CD4-positive, alpha-beta T cell treated with Interleukin-17A for 4 hours (primary cell): ENCODE results near the gene NFE2L1.
"Not testable (repeated sequence)": the region's sequence is repeated elsewhere in the genome, so short reads cannot be mapped to it uniquely, and the experiment has no call there.

Source experiments
- DNase-seq: peaks from one replicate; pipeline ENCODE4 v3.0.0-alpha.2; 2020; ENCODE audit warnings: mixed read lengths

NFE2L1 gene

GRCh38 chr17:48072811-48073210 lies 24.7 kb downstream of the NFE2L1 start:
- DNase-seq = not testable (repeated sequence)

DNA sequence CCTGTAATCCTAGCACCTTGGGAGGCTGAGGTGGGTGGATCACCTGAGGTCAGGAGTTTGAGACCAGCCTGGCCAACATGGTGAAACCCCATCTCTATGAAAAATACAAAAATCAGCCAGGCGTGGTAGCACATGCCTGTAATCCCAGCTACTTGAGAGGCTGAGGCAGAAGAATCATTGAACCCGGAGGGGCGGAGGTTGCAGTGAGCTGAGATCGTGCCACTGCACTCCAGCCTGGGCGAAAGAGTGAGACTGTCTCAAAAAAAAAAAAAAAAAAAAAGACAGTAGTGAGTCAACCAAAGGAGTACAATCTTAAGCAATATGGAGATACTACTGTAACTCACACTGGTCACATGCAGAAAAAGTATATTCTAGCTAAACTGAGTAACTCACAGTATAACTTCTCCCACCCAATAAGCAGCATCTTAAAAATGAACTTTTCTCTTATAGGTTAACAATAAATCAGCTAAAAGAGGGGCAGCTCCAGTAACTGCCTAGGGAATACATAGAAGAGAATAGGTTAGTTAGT lies 25.5 kb downstream of the NFE2L1 start:
- not testable (repeated sequence) for DNase-seq

DNA sequence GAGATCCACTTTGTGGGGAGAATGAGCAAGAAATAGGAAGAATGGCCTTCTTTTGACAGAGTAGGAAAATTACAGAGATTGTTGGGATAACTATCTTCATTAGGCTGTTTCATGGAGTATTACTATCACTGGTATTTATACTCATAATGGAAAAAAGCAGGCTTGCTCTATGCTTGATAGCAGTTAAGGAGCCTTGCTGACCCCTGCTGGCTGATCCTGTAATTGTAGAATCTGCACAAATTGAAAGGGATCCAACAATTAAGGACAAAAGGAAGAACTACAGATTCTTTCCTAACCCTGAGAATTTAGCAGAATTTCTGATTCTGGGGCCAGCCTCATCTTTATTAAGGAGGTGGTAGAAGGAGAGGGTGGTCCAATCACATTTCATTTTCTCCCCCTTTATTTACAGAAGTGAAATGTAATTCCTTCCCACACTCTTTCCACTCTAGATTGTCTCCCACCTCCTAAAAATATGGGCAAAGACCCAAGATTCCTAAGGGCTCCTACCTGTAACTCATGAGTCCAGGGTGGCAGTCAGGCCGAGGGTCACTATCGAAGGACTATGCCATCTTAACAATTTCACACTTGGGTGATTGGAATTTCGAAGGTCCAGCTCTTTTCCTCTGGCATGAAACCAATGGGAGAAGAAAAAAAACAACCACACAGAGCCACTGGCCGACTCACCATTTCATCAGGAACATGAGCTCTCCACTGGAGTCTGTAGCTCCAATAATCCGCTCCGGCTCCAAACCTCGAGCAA lies 26.3 kb downstream of the NFE2L1 start:
- peak; percentile 83 for DNase-seq

DNA sequence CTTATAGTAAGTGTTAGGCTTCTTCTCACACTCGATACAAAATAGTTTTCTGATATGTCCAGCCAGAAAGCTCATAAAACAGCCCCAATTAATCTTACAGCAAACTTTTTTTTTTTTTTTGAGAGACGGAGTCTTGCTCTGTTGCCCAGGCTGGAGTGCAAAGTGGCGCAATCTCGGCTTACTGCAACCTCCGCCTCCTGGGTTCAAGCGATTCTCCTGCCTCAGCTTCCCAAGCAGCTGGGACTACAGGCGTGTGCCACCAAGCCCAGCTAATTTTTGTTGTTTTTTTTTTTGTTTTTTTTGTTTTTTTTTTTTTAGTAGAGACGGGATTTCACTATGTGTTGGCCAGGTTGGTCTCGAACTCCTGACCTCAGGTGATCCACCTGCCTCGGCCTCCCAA lies 29.0 kb downstream of the NFE2L1 start:
- not testable (repeated sequence) for DNase-seq

DNA sequence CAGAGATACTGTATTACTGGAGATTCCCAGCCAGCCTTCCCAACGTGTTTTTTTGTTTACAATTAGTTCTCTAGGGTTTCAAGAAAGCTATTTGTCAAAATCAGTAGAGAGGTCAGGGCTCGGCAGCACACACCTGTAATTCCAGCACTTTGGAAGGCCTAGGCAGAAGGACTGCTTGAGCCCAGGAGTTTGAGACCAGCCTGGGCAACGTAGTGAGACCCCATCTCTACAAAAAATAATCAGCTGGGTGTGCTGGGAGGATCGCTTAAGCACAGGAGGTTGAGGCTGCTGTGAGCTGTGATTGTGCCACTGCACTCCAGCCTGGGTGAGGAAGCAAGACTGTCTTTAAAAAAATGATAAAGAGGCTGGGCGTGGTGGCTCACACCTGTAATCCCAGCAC lies 33.7 kb downstream of the NFE2L1 start:
- DNase-seq = no peak

- DNase-seq = no peak
These were observed 36.8 kb downstream of the NFE2L1 start for GRCh38 chr17:48084932-48085331.

DNA sequence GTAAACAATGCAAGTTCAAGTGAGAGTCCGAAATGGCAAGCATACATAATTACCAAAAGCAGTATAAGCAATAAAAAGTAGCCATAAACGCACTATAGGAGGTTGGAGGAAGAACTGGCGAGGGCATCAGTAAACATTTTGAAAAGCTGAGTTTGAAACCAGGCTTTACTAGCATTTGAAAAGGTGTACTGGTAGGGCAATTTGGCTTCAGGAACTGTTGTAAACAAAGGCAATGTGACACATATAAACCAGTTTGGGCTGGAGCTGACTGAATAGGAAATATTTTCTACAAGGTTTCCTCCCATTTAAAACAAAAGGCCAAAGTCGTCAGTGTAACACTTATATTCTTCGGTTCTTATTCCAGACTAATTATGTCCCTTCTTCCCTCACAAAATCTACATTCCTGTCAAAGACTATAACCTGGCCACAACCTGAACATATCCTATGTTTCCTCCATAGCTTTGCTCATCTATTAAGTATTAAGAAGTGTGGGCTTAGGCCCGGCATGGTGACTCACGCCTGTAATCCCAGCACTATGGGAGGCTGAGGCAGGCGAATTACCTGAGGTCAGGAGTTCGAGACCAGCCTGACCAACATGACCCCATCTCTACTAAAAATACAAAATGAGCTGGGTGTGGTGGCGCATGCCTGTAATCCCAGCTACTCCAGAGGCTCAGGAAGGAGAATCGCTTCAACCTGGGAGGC lies 45.3 kb downstream of the NFE2L1 start:
- DNase-seq = no peak

DNA sequence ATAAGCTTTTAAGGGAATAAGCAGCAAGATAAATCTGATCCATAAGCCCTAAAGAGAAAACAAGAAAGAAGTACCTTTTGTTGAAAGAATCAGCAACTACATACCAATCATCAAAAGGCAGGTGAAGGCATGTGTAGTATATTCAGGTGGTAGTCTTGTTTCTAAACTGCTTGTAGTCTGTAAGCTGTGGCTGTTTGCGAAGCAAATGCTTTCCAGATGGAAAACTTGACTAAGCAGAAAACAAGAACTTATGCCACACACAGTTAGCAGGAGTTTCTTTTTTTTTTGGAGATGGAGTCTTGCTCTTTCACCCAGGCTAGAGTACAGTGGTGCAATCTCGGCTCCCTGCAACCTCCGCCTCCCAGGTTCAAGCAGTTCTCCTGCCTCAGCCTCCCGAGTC lies 47.5 kb downstream of the NFE2L1 start:
- no peak for DNase-seq

DNA sequence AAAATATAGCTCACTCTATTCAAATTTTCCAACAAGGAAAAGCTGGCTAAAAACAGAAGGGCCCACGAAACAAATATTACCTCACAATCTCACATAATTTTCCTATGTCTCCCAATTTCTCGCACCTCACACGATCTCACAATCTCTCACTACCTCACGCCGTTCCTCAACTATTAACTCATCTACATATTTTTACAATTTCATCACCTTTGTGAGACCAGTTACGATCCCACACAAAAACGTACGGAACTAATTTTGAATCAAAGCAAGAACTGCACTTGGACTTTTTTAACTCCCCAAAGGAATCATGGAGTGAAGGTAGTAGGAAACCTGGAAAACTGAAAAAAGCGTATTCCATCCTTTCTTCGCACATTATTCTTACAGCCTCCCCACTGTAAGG lies 52.0 kb downstream of the NFE2L1 start:
- DNase-seq = no peak

- no peak for DNase-seq
These were observed 52.4 kb downstream of the NFE2L1 start for GRCh38 chr17:48100591-48101011.

DNA sequence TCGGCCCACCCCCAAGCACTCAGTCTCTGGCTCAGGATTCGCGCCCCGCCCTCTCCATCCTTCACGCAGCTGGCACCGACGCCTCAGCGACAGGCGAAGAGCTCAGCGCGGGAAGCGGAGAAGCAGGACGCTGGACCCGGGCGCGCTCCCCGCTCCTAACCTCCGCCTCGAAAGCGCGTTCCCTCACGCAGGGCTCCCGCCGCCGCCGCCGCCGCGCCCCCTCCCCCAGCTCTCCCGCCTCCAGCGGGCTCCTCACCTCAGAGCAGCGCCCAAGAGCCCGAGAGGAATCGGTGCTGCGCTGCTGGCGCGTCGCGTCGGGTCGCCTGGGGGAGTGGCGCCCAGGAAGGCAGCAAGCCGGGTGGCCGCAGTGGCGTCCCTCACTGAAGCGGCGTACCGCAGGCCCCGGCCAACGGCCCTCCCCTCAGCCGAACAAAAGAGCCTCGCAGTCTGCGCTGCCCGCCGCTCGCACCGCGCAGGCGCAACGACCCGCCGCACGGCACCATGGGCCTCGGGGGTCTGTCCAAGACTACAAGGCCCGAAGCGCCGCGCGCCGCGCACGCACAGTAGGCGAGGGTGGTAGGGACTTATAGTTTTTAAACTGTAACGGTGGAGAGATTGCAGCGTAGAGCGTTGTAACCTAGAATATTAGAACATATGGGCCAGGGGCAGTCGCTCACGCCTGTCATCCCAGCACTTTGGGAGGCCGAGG lies 53.0 kb downstream of the NFE2L1 start, which contains the start of gene CBX1:
Gene CBX1 (minus strand): TSS at position 467 of the 709 bp plus-strand sequence. CDS start 24,474 bp downstream, outside the sequence.
- peak; percentile 96 for DNase-seq

GRCh38 chr17:48102043-48102750 lies 54.0 kb downstream of the NFE2L1 start:
- no peak for DNase-seq

DNA sequence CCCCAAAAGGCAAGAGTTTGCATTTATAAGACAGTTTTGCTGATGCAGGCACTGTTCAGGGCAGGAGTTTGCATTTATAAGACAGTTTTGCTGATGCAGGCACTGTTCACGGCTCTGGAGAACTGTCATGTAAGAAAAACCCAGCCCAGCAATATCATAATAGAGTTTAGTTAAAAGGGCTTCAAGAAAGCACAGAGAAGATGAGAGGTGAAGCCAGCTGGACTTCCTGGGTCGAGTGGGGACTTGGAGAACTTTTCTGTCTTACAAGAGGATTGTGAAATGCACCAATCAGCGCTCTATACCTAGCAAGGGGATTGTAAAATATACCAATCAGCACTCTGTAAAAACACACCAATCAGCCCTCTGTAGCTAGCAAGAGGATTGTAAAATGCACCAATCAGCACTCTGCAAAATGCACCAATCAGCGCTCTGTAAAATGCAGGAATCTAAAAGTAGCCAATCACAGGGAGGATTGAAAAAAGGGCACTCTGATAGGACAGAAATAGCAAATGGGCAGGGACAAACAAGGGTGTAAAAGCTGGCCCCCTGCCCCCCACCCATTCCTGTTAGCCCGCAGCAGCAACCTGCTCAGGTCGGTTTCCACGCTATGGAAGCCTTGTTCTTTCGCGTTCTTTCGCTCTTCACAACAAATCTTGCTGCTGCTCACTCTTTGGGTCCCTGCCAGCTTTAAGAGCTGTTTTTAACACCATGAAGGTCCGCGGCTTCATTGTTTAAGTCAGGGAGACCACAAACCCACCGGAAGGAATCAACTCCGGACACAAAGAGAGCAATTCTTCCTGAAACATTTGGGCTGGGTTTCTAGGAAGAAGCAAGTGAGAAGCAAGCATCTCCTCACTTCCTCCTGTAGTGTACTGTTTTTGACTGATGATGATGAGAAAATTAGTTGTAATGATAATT lies 54.9 kb downstream of the NFE2L1 start:
- DNase-seq = no peak

- DNase-seq = no peak
These were observed 56.3 kb downstream of the NFE2L1 start for GRCh38 chr17:48104440-48104839.

- DNase-seq = no peak
These were observed 58.6 kb downstream of the NFE2L1 start for GRCh38 chr17:48106802-48107136.

DNA sequence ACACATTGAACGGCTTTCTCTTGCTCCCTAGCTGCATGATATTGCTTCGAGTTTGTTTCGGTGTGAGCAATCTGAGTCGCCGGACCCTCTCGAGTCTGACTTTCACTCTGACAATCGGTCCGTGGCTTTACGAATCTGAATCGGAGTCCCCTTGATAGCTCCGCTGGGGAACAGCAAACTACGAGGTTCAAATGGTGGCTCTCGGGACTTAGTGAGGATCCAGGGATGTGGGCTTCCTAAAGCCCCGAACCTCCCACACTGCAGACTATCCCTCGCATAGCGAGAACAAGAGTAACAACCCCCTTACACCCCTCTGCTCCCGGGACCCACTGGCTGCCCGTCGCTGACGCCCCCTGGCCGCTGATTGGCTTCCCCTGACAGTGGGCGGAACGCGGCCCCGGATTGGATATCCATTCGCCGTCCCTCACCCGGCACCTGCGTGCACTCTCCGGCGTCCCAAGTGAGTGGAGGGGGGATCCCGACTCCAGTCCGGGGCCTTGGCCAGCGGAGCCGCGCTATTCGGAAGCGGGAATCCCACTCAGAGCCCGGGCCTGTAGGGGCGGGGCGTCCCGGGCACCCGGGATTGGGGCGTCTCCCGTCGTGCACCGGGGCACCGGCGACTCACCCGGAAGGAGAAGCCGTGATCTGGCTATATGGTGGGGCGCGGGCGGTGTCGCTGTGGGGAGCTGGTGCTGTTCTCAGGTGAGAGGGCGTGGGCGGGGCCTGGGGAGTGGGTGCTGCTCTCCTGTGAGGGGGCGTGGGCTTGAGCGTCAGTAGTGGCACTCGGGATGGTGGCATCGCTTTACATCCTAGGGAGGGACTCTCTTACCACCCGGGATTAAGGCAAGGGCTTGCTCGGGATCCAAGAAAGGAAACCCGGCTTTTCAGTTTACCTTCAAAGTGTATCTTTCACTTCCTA lies 59.2 kb downstream of the NFE2L1 start, which contains the start of gene SNX11:
Gene SNX11 (plus strand): TSS at position 630 of the 919 bp plus-strand sequence. CDS start 4,278 bp downstream, outside the sequence.
- DNase-seq = peak; percentile 98

GRCh38 chr17:48110761-48111160 lies 62.6 kb downstream of the NFE2L1 start:
- no peak for DNase-seq
